B cell (primary cell): Measurements from ENCODE around the gene ZNF362. TPM values are rescaled to one million over a fixed set of nuclear protein-coding genes. Genes with fewer than 3 reads are reported as not detected.

Experiments used
- ATAC-seq: fragments of 200-7000 bp; cut with Tn5 transposase; one replicate; pipeline ENCODE4 v1.10.0; 2021; ENCODE audit warnings: low read depth, mild to moderate bottlenecking, moderate number of reproducible peaks, moderate library complexity
- CTCF ChIA-PET: fragments of 350-600 bp; sonication (Branson Sonifier 250); formaldehyde crosslinking; loops from one replicate; lab custom pipeline; 2021; ENCODE audit warnings: antibody characterized with exemption, inconsistent platforms; lab: Charles Lee
- POLR2A ChIA-PET: fragments of 350-600 bp; sonication (Branson Sonifier 250); formaldehyde crosslinking; loops from one replicate; lab custom pipeline; 2021; ENCODE audit warnings: antibody characterized with exemption; lab: Charles Lee
- DNase-seq: peaks from one replicate; pipeline ENCODE4 v3.0.0; 2013
- H2AFZ ChIP-seq: 2 replicates; pipeline ENCODE4 v1.6.1; 2012; ENCODE audit warnings: mild to moderate bottlenecking, low read depth, low read length; ENCODE audit not compliant: insufficient read depth, poor library complexity, severe bottlenecking
- H3K27ac ChIP-seq, 2 donors: 1 replicate in 1 of 2; 2 replicates in 1 of 2; pipeline ENCODE4 v1.5.1; 2012 to 2013; ENCODE audit warnings: low read length in 2 of 2, mild to moderate bottlenecking in 2 of 2, moderate library complexity in 1 of 2
- H3K27me3 ChIP-seq, 4 experiments: fragments of 200-600 bp in 1 of 4; sonication (generic) in 1 of 4; replicated peaks in 1 of 4; 1 replicate in 2 of 4; 2 replicates in 2 of 4; pipeline versions ENCODE4 v1.6.1 to v1.7.0; 2013 to 2016; ENCODE audit warnings: low read length in 3 of 4, mild to moderate bottlenecking in 2 of 4, mixed read lengths in 1 of 4, moderate library complexity in 1 of 4; ENCODE audit not compliant: insufficient read depth in 4 of 4, control insufficient read depth in 3 of 4; ENCODE audit errors: control extremely low read depth in 1 of 4
- H3K36me3 ChIP-seq, 2 experiments: replicated peaks in 1 of 2; 1 replicate in 1 of 2; 2 replicates in 1 of 2; pipeline versions ENCODE4 v1.6.1 to v1.7.1; 2013; ENCODE audit warnings: low read length in 1 of 2; ENCODE audit not compliant: insufficient read depth in 2 of 2, control insufficient read depth in 1 of 2; ENCODE audit errors: control extremely low read depth in 1 of 2, extremely low read depth in 1 of 2
- H3K4me1 ChIP-seq, 2 donors: fragments of 200-600 bp in 1 of 2; sonication (generic) in 1 of 2; 1 replicate in 1 of 2; 2 replicates in 1 of 2; pipeline versions ENCODE4 v1.5.1 to v1.6.1; 2013 to 2017; ENCODE audit warnings: low read length in 2 of 2; ENCODE audit not compliant: control insufficient read depth in 2 of 2, insufficient read depth in 2 of 2
- H3K4me2 ChIP-seq: replicated peaks from 2 replicates; pipeline ENCODE3; 2012; ENCODE audit warnings: mild to moderate bottlenecking, low read depth, low read length; ENCODE audit not compliant: poor library complexity, severe bottlenecking
- H3K4me3 ChIP-seq, 5 experiments: fragments of 200-600 bp in 1 of 5; sonication (generic) in 1 of 5; 1 replicate in 3 of 5; 2 replicates in 2 of 5; pipeline versions ENCODE4 v1.5.1 to v1.7.0; 2011 to 2016; ENCODE audit warnings: low read length in 4 of 5, mild to moderate bottlenecking in 4 of 5, low read depth in 2 of 5, control low read depth in 1 of 5, moderate library complexity in 1 of 5; ENCODE audit not compliant: insufficient read depth in 1 of 5; ENCODE audit errors: control extremely low read depth in 1 of 5, extremely low read depth in 1 of 5
- H3K79me2 ChIP-seq: fragments of 200-600 bp; sonication (generic); one replicate; pipeline ENCODE4 v1.6.0; 2016; ENCODE audit warnings: low read length; ENCODE audit not compliant: control insufficient read depth, insufficient read depth
- H3K9ac ChIP-seq: fragments of 200-600 bp; sonication (generic); 2 replicates; pipeline ENCODE4 v1.6.1; 2017; ENCODE audit warnings: mild to moderate bottlenecking, low read length, moderate library complexity
- H3K9me3 ChIP-seq, 3 donors: one replicate each; pipeline versions ENCODE4 v1.6.1 to v1.7.1; 2013; ENCODE audit warnings: low read length in 2 of 3; ENCODE audit not compliant: control insufficient read depth in 2 of 3, insufficient read depth in 1 of 3; ENCODE audit errors: control extremely low read depth in 1 of 3
- H4K20me1 ChIP-seq: 2 replicates; pipeline ENCODE4 v1.6.0; 2012; ENCODE audit warnings: mild to moderate bottlenecking, low read length; ENCODE audit not compliant: insufficient read depth, control insufficient read depth, poor library complexity, severe bottlenecking
- H3K27ac Mint-ChIP-seq: one replicate; pipeline ENCODE4 v1.8.0; 2021; ENCODE audit warnings: mixed read lengths
- H3K27me3 Mint-ChIP-seq: one replicate; pipeline ENCODE4 v1.8.0; 2021; ENCODE audit warnings: mixed read lengths
- H3K4me1 Mint-ChIP-seq: one replicate; pipeline ENCODE4 v1.8.0; 2021; ENCODE audit warnings: mixed read lengths
- H3K4me3 Mint-ChIP-seq: one replicate; pipeline ENCODE4 v1.8.0; 2021; ENCODE audit warnings: mixed read lengths
- H3K9me3 Mint-ChIP-seq: one replicate; pipeline ENCODE4 v1.8.0; 2022; ENCODE audit warnings: mixed read lengths; ENCODE audit not compliant: insufficient read depth
- EZH2 ChIP-seq: IDR thresholded peaks from 2 replicates; pipeline ENCODE4 v1.6.1; 2012; ENCODE audit warnings: borderline replicate concordance, low read depth, mild to moderate bottlenecking, moderate library complexity, low read length; ENCODE audit not compliant: insufficient read depth, poor library complexity, severe bottlenecking
- WGBS: methylation state at CpG from one replicate; pipeline ENCODE4 v1.1.5; 2013; ENCODE audit warnings: missing lambda C conversion rate; ENCODE audit not compliant: insufficient coverage; 5-methylcytosine and 5-hydroxymethylcytosine counted together
- intact Hi-C: fragments of 100-400 bp; cut with micrococcal nuclease; formaldehyde crosslinking; loops from one replicate; pipeline ENCODE4 v1.10.0; 2022
- polyA plus RNA-seq: library from polyadenylated mRNA; depleted of rRNA; stranded (reverse); fragments of >200 nt; gene quantifications from 2 replicates; pipeline ENCODE4 v1.2.3, GENCODE V29; 2012
- total RNA-seq, 2 donors: library from RNA; stranded (reverse); fragments of 120-200 nt in 1 of 2; gene quantifications; 1 replicate in 1 of 2; 2 replicates in 1 of 2; pipeline versions ENCODE4 v1.2.3 to v1.2.4, GENCODE V29; 2013 to 2022
- TF ChIP-seq, protein P1 (sequence below): fragments of 200-600 bp; IDR thresholded peaks from one replicate; pipeline ENCODE4 v1.8.0; 2022; ENCODE audit warnings: antibody characterized with exemption, mild to moderate bottlenecking

The ZNF362 gene
- total and polyA plus RNA-seq, 2 donors (not counting 1 experiment from before 2014, with no cell fraction given), result 14.0 to 20.4 TPM

DNA sequence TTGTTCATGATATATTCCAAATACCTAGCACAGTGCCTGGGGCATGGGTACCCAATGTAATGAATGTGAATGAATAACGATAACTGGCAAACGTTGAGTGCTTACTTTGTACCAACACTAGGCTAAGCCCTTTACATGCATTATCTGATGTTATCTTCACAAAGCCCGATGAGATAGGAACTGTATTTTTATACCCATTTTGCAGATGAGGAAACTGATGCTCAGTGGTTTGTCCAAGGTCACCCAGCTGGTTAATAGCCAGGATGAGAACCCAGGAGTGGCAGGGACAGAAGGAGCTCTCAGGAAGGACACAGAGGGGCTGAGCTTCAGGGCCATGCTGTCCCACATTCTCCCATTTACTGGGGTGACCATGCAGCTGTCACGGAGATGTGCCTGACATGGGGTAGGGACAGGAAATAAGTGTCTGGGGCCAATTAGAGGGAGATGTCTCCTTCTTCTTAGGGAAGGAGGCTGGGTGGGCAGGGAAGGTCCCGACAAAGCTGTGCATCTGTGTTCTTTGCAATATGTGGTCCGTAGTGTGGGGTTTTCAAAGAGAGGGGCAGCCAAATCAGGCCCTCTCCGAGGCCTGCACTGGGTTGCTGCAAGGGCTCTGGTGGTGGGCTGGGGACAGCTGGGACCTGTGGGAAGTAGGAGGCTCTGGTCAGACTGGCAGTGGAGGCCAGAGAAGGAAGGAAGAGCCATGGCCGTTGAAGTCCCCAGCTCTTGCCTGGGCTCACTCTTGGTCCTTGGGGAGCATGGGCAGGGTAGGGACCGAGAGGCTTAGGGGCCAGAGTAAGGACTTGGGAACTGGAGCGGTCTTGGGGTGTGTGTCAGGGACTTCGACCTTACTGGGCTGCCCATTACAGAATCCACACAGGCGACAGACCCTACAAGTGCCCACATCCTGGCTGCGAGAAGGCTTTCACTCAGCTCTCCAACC is 38.0 kb downstream of the ZNF362 start:
- Mint-ChIP-seq H3K4me3 (no peak overlapping the region), H3K27ac (no peak overlapping the region), H3K9me3 (no peaks in the 10 kb centered on the region), H3K4me1 (no peaks in the 10 kb centered on the region), H3K27me3 (no peaks in the 10 kb centered on the region)
- intact Hi-C loops, result loop anchor here (5.0 kb wide), 2 partner anchors 58 to 318 kb away; no protein-coding TSS in a partner anchor
- no peak overlapping the region for H2AFZ ChIP-seq
- ATAC-seq (no peak), DNase-seq (no peak)
- ChIA-PET CTCF (interaction anchor here (1.2 to 8.3 kb wide), 7 partner anchors 9 to 175 kb away, joined by 8 to 210 read pairs (median 17); partner anchors contain the start of gene ZSCAN20), POLR2A (interaction anchor here (0.6 kb wide), 1 partner anchor 78 kb away, joined by 4 read pairs; no protein-coding TSS in a partner anchor)
- H3K4me2 ChIP-seq, result no peak overlapping the region
- 95% methylated on average over 7 of the region's 13 CpGs for WGBS
- H3K27me3 ChIP-seq, result no peaks in the 10 kb centered on the region
- no peak overlapping the region for H3K27ac ChIP-seq
- peaks cover 0 to 47% of the 10 kb centered on the region in 2 experiments for H3K36me3 ChIP-seq
- H3K4me1 ChIP-seq, result no peaks in the 10 kb centered on the region
- H3K9ac ChIP-seq, result no peak overlapping the region
- H3K79me2 ChIP-seq, result no peaks in the 10 kb centered on the region
- no peak for TF ChIP-seq EZH2
- TF ChIP-seq, protein P1, sequence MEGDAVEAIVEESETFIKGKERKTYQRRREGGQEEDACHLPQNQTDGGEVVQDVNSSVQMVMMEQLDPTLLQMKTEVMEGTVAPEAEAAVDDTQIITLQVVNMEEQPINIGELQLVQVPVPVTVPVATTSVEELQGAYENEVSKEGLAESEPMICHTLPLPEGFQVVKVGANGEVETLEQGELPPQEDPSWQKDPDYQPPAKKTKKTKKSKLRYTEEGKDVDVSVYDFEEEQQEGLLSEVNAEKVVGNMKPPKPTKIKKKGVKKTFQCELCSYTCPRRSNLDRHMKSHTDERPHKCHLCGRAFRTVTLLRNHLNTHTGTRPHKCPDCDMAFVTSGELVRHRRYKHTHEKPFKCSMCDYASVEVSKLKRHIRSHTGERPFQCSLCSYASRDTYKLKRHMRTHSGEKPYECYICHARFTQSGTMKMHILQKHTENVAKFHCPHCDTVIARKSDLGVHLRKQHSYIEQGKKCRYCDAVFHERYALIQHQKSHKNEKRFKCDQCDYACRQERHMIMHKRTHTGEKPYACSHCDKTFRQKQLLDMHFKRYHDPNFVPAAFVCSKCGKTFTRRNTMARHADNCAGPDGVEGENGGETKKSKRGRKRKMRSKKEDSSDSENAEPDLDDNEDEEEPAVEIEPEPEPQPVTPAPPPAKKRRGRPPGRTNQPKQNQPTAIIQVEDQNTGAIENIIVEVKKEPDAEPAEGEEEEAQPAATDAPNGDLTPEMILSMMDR, result no peak
- no peak overlapping the region for H3K4me3 ChIP-seq
- H4K20me1 ChIP-seq, result peaks cover 6% of the 10 kb centered on the region
- H3K9me3 ChIP-seq, result peaks cover 0 to 6% (median 0%) of the 10 kb centered on the region in 3 donors
